Right ventricle myocardium superior (tissue), 1 donor: ENCODE results near the gene PGAM5. TPM values are rescaled to one million over a fixed set of nuclear protein-coding genes. Genes with fewer than 3 reads are reported as not detected.

Experiments used
- ATAC-seq: fragments of 200-7000 bp; cut with Tn5 transposase; one replicate; pipeline ENCODE4 v1.9.1; 2020; ENCODE audit warnings: mild to moderate bottlenecking; ENCODE audit not compliant: poor library complexity
- DNase-seq: peaks from one replicate; pipeline ENCODE4 v3.0.0-alpha.2; 2020
- intact Hi-C: fragments of 100-400 bp; cut with DNase I; formaldehyde crosslinking; loops from one replicate; pipeline ENCODE4 v1.11.2; 2022
- total RNA-seq: library from RNA; stranded (reverse); fragmentation: NEBNext Ultra II Directional; extraction: Animal tissue kit (Norgen Biotek cat#: 25700); gene quantifications from one replicate; pipeline ENCODE4 v1.2.1, GENCODE V29; 2021
- donor health status: DM: no; HTN: yes; CAD: no; lungs with severe emphysema.

Gene PGAM5
- total RNA-seq, 1 donor from 2014 or later: 32.6 TPM

DNA sequence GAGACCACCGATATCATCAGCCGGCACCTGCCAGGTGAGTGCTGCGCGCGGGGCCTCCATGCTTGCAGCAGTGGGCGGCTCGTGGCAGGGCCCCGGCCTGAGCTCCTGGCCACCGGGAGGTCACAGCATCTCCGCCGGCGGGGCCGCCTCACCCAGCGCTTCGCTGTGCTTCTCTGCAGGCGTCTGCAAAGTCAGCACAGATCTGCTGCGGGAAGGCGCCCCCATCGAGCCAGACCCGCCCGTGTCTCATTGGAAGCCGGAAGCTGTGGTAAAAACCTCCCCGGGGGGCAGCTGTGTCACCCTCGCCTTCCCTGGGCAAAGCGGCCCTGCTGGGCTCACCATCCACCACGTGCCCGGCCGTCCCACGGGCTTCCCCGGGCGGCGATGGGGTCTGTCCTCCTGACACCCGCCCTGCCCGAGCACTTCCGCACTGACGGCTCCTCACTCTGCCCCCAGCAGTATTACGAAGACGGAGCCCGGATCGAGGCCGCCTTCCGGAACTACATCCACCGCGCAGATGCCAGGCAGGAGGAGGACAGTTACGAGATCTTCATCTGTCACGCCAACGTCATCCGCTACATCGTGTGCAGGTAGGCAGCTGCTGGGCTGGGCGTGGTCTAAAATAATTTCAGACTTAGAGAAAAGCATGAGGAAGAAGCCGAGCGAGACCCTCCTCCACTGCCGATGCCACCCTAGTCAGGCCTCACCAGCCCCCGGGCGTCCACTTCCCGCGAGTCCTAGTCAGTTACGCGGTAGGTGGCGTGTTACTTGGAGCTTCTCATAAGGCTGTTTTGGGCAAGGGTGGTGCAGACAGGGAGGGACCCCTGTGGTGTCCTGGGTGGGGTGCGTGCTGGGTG, 7.1 kb downstream of the PGAM5 start:
- intact Hi-C loops: no loop called here
- DNase-seq (peak; percentile 40), ATAC-seq (no peak)

DNA sequence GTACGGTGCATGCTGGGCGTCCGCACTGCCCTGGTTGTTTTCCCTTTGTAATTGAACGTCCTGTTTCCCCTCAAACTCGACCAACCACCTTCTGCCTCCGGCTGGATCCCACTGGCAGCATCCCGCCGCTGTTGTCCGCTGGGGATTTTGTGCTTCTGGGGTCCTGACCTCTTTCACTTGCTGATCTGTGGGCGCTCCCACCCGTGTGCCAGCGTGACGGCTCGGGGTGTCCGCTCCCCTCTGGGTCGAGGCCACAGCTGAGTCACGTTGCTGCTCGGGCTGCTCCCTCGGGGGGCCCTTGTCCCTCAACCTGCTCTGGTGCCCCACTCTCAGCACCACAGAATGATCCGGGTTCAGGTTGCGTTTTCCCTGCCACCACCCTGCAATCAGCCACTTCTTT, 8.0 kb downstream of the PGAM5 start:
- intact Hi-C loops: no loop called here
- DNase-seq (peak; percentile 30), ATAC-seq (no peak)

DNA sequence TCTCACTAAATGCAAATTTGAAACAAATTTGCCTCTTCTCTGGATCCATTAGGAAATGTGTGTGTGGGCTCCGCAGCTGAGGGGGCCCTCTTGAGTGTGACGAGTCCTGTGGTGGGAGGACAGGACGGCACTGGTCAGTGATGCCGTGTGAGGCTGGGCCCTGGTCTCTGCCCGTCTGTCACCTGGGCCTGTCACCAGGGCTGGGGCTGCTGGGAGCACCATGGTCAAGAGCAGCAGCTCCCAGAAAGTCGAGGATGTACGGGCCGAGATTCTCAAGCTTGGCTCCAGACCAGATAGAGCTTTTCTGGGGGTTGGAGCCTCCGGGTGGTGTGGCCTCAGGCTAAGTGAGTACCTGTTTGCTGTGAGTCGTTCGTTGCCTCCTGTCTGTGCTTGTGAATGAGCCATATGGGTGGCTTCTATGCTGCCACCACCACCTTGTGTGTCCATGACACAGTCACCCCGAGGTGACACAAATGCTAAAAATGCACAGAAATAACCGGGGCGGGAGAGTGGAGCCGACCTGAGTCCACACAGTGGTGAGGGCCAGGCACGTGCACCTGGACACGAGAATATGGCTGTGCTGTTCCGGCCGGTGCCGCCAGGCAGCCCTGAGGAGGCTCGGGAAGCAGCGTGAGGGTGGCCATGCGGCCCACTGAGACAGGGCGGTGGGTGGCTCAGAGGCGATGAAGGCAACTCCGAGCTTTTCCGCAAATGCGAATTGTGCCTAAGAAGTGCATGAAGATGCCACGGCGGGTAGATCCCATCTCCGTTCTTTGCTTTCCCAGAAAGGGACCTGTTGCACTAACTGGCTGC, 8.7 kb downstream of the PGAM5 start:
- intact Hi-C loops: no loop called here
- peak; percentile 35 for DNase-seq
- ATAC-seq: no peak

DNA sequence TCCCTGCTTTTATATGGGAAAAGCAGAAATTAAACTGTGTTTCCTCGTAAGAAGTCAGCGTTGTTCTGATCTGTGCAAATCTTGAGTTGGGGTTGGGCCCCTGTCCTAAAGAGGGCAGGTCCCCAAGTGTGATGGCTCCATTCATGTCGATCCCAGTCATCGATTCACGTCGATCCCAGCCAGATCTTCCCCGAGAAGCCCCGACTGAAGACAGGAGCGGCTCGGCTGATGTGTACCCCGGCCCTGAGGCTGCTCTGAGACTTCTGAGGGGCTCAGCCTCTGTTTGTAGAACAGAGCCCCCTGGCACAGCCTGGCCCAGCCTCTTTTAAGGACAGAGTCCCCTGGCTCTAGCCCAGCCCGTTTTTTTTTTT, 9.3 kb downstream of the PGAM5 start:
- intact Hi-C loops: no loop called here
- ATAC-seq (no peak), DNase-seq (peak; percentile 26)

DNA sequence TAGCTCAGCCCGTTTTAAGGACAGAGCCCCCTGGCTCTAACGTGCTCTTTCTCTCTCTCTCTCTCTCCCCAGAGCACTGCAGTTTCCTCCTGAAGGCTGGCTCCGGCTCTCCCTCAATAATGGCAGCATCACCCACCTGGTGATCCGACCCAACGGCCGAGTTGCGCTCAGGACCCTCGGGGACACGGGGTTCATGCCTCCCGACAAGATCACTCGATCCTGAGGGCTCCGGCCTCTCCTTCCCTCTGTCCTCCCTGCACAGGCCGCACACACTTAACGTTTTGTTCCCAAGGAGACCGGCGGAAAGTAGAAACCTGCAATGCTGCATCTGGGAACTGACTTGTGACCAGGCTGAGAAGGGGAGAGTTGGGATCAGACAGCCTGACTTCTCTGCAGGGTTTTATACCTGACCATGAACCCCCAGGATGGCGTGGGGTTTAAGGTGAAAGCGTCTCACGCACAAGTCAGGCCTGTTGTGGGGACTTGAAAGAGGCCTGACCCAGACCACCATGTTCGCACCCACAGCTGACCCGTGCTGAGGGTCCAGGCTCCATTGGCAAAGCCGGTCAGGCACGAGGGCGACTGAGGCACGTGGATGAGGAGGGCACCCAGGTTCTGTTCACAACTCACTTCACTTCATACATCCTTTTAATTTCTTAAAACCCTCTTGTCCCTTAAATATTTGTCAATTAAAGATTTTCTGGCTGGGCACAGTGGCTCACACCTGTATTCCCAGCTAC, 10.1 kb downstream of the PGAM5 start:
- no peak for ATAC-seq
- intact Hi-C loops: no loop called here
- peak; percentile 33 for DNase-seq

DNA sequence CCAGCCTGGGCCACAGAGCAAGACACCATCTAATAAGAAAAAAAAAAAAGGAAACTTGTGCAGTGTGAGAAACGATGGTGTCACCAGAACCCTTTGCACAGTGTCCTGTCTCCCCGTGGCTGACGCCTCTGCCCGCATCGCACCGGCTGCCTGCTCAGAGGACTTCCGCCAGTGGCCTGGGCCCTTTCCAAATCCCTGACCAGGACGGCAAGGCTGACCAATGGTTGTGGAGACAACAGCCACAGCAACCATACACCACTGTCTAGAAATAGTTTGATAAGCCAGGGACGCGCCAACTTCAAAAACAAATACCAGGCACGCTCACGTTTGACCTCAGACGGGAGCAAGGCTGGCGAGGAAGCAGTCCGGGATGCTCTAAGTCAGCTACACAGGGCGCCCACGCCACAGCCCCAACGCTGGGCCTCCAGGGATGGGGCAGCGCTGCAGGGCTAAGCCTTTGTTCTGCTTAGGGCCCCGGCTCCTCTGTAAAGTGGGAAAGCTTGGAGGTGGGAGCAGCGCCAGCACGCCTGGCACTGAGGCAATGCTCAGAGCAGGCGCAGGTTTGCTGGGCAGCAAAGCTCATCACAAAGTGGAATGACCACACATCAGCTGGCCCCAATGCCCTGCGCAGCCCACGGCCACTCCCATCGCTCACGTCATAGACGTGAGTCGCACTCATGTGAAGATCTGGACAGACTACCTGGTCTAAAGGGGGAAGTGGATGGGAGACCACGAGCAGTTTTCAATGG, 12.5 kb downstream of the PGAM5 start:
- intact Hi-C loops: no loop called here
- peak; percentile 60 for DNase-seq
- ATAC-seq: peak; percentile 86

DNA sequence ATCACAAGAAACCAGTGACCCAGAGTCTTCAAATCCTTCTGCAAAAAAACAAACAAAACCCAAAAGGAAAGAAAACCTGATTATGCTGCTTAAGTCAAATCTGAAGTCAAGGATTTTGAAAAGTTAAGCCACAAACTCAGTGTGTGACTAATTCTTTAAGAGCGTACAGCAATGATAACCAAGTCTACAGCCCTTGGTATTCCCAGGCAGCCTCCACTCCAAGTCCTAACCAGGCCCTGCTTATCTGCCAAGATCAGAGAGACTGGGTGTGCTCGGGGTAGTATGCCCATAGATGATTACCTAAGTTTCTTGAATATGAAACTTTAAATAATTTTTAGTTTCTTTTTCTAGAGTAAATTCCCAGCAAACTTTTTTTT, 13.1 kb downstream of the PGAM5 start:
- DNase-seq: no peak
- ATAC-seq: no peak
- intact Hi-C loops: no loop called here

DNA sequence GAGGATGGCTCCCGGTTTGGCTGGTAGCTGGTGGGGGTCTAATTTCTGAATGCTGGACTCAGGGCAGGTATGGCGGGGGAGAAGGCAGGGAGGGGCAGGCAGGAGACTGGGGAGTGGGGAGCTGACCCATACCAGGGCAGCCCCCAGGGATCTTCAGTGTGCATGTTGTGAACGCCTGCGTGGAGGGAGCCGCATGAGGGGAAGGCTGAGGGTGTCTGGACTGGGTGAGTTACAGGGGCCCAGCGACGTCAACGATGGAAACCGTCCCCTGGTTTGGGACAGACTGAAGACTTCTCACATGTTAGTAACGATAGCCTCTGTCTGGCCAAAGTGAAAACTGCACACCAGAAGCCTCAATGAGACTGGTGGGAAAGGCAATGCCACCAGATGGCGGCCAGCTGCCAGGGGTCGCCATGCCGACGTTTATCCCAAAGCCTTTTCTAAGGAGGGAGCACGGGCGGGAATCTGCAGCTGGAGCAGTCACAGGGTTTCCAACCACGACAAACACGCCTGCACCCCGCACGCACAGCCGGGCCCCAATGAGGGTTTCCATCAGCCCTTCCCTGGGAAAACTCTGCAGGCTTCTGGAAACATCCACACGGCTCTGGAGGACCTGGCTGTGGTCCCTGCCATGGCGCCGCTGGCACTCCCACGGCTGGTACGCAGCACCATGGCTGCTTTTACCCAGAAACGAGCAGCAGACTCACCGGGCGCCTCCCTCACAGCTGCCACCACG, 14.0 kb downstream of the PGAM5 start:
- ATAC-seq: no peak
- peak; percentile 17 for DNase-seq

DNA sequence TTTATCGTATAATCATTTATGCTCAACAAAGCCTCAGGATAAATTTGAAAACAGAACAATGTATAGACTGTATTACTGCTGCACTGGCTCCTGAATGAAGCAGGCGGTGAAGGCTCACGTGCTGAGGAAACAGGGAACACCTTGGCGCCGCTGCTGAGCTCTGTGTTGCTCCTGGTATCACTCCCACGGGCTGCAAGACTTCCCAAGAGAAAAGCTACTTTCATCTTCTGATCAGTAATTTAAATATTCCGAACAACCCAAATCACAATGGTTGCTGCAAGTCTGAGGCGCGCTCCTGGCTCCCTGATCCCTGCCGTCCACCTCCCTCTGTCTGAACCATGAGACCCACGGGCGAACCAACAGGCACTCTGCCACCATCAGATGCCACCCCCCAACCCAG, 15.7 kb downstream of the PGAM5 start:
- DNase-seq: peak; percentile 6
- no peak for ATAC-seq
- intact Hi-C loops: no loop called here

More for the DNA sequence above, 14.0 kb downstream of the PGAM5 start:
- intact Hi-C loops: no loop called here

DNA sequence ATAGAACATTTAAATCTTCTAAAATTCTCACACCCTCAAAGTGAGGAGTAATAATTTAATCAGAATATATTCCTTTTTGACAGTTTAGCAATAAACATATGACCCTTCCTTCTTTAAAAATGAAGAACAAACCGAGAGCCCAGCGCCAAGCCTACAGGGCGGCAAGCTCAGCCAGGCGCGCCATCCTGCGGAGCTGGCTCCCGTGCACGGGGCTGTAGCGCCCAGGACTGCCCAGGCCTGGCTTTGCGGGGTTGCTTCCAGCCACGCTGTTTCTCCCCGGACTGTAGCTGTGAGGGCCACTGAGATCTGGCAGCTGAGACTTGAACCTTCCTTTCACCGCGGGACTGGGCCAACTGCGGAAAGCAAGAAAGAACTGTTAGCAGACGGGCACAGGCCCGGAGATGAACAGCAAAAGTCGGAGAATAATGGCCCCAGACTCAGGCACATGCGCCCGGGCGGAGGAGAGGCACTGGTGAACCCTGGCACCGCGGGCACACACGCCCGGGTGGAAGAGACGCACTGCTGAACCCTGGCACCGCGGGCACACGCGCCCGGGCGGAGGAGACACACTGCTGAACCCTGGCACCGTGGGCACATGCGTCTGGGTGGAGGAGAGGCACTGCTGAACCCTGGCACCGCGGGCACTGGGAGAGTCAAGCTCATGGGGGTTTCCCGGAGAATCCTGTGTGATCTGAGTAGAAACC, 16.6 kb downstream of the PGAM5 start:
- DNase-seq (peak; percentile 17), ATAC-seq (no peak)

DNA sequence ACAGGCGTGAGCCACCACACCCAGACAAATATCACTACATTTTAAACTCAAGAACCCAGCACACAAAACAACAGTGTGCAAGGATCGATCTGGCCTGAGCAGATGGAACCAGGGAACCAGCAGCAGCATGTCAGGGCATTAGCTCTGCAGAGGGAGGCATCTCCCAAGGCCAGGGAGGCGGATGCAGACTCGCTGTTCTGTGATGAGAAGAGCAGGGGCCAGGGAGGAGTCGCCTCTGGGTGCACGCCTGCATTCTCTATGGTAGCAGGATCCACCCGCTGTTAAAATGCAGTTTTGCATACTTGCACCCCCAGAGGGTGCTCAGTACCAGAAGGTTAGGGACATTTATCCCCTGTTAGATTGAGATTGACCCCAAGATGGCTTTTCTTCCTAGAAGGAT, 17.9 kb downstream of the PGAM5 start:
- intact Hi-C loops: no loop called here
- peak; percentile 14 for DNase-seq
- ATAC-seq: no peak

More for the DNA sequence above, 16.6 kb downstream of the PGAM5 start:
- intact Hi-C loops: no loop called here

DNA sequence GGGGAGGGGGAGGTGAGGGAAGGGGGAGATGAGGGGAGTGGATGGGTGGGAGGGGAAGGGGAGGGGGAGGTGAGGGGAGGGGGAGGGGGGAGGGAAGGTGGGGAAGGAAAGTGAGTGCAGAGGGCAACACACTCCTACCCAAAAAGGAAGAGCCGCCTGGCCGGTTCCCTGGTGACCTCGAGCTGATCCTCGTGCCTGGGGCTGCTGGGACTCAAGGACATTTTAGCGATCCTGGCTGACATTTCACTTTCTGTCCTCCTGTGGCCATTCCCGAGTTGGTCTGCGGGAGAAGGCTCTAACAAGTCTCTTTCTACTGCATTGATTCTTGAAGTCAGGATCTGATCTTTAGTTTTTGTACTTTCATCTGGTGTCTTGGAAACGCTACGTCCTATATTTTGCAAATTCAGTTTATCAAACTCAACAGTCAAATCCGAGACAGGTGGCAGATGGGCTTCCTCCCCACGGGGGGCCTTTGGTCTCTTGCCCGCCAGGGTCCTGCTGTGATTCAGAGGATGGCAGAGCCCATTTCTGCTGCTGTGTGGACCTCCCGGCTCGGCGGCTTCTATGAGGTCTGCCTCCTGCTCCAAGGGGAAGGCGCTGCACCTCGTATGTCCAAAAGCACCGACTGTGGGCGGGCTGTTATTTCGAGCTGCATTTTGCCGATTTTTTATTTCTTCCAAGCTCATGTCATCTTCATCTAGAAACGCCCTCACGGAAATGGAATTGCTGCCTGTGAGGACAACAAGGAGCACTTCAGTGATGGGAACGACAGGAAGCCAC, 19.1 kb downstream of the PGAM5 start:
- ATAC-seq: no peak
- intact Hi-C loops: no loop called here
- DNase-seq: peak; percentile 30

DNA sequence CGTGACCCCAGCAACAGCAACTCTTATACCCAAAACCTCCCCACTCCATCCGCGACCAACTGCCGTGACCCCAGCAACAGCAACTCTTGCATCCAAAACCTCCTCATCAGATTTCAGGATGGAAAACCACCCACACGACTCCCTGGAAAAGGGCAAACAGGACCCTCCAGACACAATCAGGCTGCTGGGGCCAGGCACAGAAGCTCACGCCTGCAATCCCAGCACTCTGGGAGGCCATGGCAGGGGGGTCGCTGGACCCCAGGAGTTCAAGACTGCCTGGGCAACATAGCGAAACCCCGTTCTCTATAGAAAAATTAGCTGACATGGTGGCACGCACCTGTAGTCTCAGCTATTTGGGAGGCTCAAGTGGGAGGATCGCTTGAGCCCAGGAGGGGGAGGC, 19.7 kb downstream of the PGAM5 start:
- ATAC-seq (no peak), DNase-seq (no peak)
- intact Hi-C loops: no loop called here

DNA sequence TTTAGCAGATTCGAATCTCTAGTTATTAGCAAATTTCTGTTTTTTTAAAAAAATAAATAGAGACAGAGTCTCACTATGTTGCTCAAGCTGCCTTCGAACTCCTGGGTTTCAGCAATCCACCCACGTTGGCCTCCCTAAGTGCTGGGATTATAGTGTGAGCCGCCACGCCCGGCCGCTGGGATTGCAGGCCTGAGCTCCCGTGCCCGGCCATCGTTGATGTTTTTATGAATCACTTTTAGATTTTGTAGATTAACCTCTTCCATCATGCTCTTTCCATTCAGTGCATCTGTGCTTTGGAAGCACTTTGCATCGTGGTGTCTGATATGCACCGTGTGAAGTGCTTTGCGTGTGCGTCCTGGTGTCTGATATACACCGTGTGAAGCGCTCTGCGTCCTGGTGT, 20.9 kb downstream of the PGAM5 start:
- DNase-seq: peak; percentile 10
- intact Hi-C loops: no loop called here

DNA sequence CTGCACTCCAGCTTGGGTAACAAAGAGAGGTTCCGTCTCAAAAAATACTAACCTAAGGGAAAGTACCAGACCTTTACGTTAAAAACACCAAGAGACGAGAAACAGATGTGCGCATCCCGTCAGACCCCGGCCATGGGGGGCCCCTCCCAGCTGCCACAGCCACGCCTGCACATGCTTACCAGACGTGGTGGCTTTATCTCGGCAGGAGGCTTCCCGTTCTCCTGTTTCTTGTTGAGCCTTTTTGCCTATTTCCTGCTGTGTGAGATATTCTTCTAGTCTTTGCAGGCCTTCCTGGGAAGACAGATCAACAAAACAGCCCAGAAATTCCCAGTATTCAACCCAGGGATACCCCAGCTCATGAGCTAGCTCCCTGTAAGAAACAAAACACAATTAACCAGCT, 23.6 kb downstream of the PGAM5 start:
- DNase-seq: peak; percentile 17
- intact Hi-C loops: no loop called here

More for the DNA sequence above, 20.9 kb downstream of the PGAM5 start:
- no peak for ATAC-seq

DNA sequence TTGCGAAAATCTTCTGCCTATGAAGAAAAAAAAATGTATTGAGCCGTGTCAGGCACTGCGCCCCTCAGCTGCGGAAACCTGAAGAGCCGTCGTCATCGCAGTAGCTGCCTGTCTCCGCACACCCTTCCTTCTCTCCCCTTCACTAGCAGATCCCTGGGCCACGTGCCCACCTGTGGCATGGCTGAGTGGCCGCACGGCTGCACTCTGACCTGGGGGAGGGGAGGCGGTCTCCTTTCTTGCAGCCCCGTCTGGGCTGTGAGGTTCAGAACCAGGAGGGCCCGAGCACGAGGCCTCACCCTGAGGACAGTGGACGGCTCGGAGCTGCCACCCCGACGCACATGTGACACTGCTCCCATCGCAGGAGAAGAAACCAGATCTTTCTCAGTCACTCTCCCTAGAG, 24.9 kb downstream of the PGAM5 start:
- DNase-seq (peak; percentile 38), ATAC-seq (no peak)
- intact Hi-C loops: no loop called here

More for the DNA sequence above, 23.6 kb downstream of the PGAM5 start:
- no peak for ATAC-seq

DNA sequence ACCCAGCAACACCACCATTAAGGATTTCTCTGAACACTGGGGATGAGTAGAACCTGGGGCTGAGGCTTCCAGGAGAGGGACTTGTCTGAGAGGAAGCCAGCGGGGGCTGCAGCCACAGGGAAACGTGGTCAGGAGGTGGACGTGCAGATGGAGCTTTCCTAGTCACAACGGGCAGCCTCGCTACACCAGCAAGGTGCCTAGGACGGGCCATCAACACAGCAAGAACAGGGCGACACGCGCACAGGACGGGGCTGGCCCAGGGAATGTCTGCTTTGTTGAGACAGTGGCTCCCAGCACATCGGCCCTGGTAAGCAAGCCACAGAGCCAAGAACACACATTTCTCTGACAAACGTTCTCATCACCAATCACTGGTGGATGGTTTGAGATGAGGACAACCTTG, 25.7 kb downstream of the PGAM5 start:
- ATAC-seq: no peak
- DNase-seq: peak; percentile 31
- intact Hi-C loops: no loop called here
